Natural killer cell (primary cell): ENCODE data around the gene PAOX. TPM values are rescaled to one million over a fixed set of nuclear protein-coding genes. Genes with fewer than 3 reads are reported as not detected.
"Not testable (repeated sequence)": the region's sequence is repeated elsewhere in the genome, so short reads cannot be mapped to it uniquely, and the experiment has no call there.

Experiments
- ATAC-seq, 3 donors: fragments of 150-1000 bp in 2 of 3; fragments of 200-7000 bp in 1 of 3; cut with Tn5 transposase; 1 replicate in 1 of 3; 2 replicates in 2 of 3; pipeline ENCODE4 v1.10.0; 2021; ENCODE audit warnings: mild to moderate bottlenecking in 2 of 3, moderate library complexity in 2 of 3
- DNase-seq, 2 donors: peaks; one replicate each; pipeline versions ENCODE4 v3.0.0 to v3.0.0-alpha.2; 2013 to 2021; ENCODE audit warnings: mixed read lengths in 1 of 2
- H3K27ac ChIP-seq: one replicate; pipeline ENCODE4 v1.5.1; 2013; ENCODE audit warnings: mild to moderate bottlenecking, low read length
- H3K27me3 ChIP-seq: one replicate; pipeline ENCODE4 v1.6.1; 2013; ENCODE audit warnings: low read length; ENCODE audit not compliant: control insufficient read depth, insufficient read depth
- H3K36me3 ChIP-seq: one replicate; pipeline ENCODE4 v1.6.1; 2013; ENCODE audit warnings: low read length; ENCODE audit not compliant: control insufficient read depth, insufficient read depth
- H3K4me1 ChIP-seq: one replicate; pipeline ENCODE4 v1.6.1; 2013; ENCODE audit warnings: low read length; ENCODE audit not compliant: control insufficient read depth, insufficient read depth
- H3K4me3 ChIP-seq: one replicate; pipeline ENCODE4 v1.5.1; 2013; ENCODE audit warnings: low read length
- H3K9me3 ChIP-seq: one replicate; pipeline ENCODE4 v1.6.1; 2013; ENCODE audit warnings: low read length; ENCODE audit not compliant: control insufficient read depth, insufficient read depth
- H3K27ac Mint-ChIP-seq, 2 donors: one replicate each; pipeline ENCODE4 v1.8.0; 2022; ENCODE audit warnings: mild to moderate bottlenecking in 2 of 2, mixed read lengths in 2 of 2, moderate library complexity in 1 of 2
- H3K27me3 Mint-ChIP-seq, 2 donors: one replicate each; pipeline ENCODE4 v1.8.0; 2022; ENCODE audit warnings: low read depth in 2 of 2, mixed read lengths in 2 of 2
- H3K36me3 Mint-ChIP-seq: one replicate; pipeline ENCODE4 v1.8.0; 2022; ENCODE audit warnings: mixed read lengths
- H3K4me1 Mint-ChIP-seq, 2 donors: one replicate each; pipeline ENCODE4 v1.8.0; 2022; ENCODE audit warnings: mixed read lengths in 2 of 2
- H3K4me3 Mint-ChIP-seq: one replicate; pipeline ENCODE4 v1.8.0; 2022; ENCODE audit warnings: mild to moderate bottlenecking, moderate library complexity, mixed read lengths
- H3K9me3 Mint-ChIP-seq, 2 donors: one replicate each; pipeline ENCODE4 v1.8.0; 2022; ENCODE audit warnings: mixed read lengths in 2 of 2
- CTCF ChIP-seq: fragments of 200-600 bp; IDR thresholded peaks from one replicate; pipeline ENCODE4 v1.8.0; 2022; ENCODE audit warnings: antibody characterized with exemption
- WGBS: methylation state at CpG from one replicate; pipeline ENCODE4 v1.1.7; 2013; ENCODE audit warnings: missing lambda C conversion rate; ENCODE audit not compliant: insufficient coverage; 5-methylcytosine and 5-hydroxymethylcytosine counted together
- intact Hi-C: fragments of 100-400 bp; cut with micrococcal nuclease; formaldehyde crosslinking; loops from one replicate; pipeline ENCODE4 v1.14.2; 2022
- total RNA-seq, 4 donors: library from RNA; stranded (reverse); fragments of 120-200 nt in 1 of 4; gene quantifications; one replicate each; pipeline versions ENCODE4 v1.2.3 to v1.2.4, GENCODE V29; 2013 to 2022

Gene PAOX
- total RNA-seq, 3 donors from 2014 or later (not counting 1 experiment from before 2014, with no cell fraction given): 4.2 to 5.8 (median 5.5) TPM

- no peak overlapping the region for H3K27ac Mint-ChIP-seq
- no peak overlapping the region for H3K27ac ChIP-seq
Measured at GRCh38 chr10:133384071-133384470, 5.0 kb downstream of the PAOX start.

GRCh38 chr10:133385214-133385613 is 6.2 kb downstream of the PAOX start:
- Mint-ChIP-seq H3K9me3 (no peaks in the 10 kb centered on the region), H3K27ac (no peak overlapping the region), H3K27me3 (no peaks in the 10 kb centered on the region), H3K36me3 (no peaks in the 10 kb centered on the region), H3K4me3 (no peak overlapping the region), H3K4me1 (peaks cover 14 to 20% of the 10 kb centered on the region in 2 donors)
- 98% methylated on average over 2 of the region's 2 CpGs for WGBS
- intact Hi-C loops: no loop called here
- Histone ChIP-seq H3K27me3 (no peaks in the 10 kb centered on the region), H3K9me3 (no peaks in the 10 kb centered on the region), H3K4me3 (no peak overlapping the region), H3K36me3 (peaks cover 4% of the 10 kb centered on the region), H3K27ac (no peak overlapping the region), H3K4me1 (peaks cover 36% of the 10 kb centered on the region)
- ATAC-seq (no peak), DNase-seq (no peak)
- no peak for TF ChIP-seq CTCF

More at GRCh38 chr10:133384071-133384470, 5.0 kb downstream of the PAOX start:
- no peaks in the 10 kb centered on the region for H3K27me3 ChIP-seq
- WGBS: 94% methylated on average over 13 of the region's 13 CpGs
- H3K36me3 Mint-ChIP-seq: no peaks in the 10 kb centered on the region
- intact Hi-C loops: no loop called here
- peaks cover 4% of the 10 kb centered on the region for H3K36me3 ChIP-seq
- TF ChIP-seq CTCF: no peak
- no peaks in the 10 kb centered on the region for H3K9me3 Mint-ChIP-seq
- ATAC-seq: no peak
- no peaks in the 10 kb centered on the region for H3K27me3 Mint-ChIP-seq
- peaks cover 33% of the 10 kb centered on the region for H3K4me1 ChIP-seq
- DNase-seq: no peak
- no peak overlapping the region for H3K4me3 Mint-ChIP-seq
- H3K4me1 Mint-ChIP-seq: peaks cover 6 to 14% of the 10 kb centered on the region in 2 donors
- H3K4me3 ChIP-seq: no peak overlapping the region
- H3K9me3 ChIP-seq: no peaks in the 10 kb centered on the region

- H3K27ac Mint-ChIP-seq, H3K27ac ChIP-seq, H3K27me3 ChIP-seq, ATAC-seq, H3K4me3 ChIP-seq, DNase-seq, H3K36me3 Mint-ChIP-seq, H3K27me3 Mint-ChIP-seq, H3K4me3 Mint-ChIP-seq, intact Hi-C loops, H3K36me3 ChIP-seq, H3K9me3 ChIP-seq, H3K9me3 Mint-ChIP-seq: not testable (repeated sequence)
- H3K4me1 ChIP-seq: peaks cover 39% of the 10 kb centered on the region
- 100% methylated on average over 3 of the region's 4 CpGs for WGBS
- peaks cover 31 to 32% of the 10 kb centered on the region in 2 donors for H3K4me1 Mint-ChIP-seq
Measured at GRCh38 chr10:133386951-133387350, 7.9 kb downstream of the PAOX start.

GRCh38 chr10:133388236-133388972 is 9.3 kb downstream of the PAOX start:
- H3K4me3 Mint-ChIP-seq: peak overlapping the region; percentile 87
- no peak for TF ChIP-seq CTCF
- H3K36me3 ChIP-seq: peaks cover 4% of the 10 kb centered on the region
- H3K27me3 ChIP-seq: no peaks in the 10 kb centered on the region
- no peak for ATAC-seq
- 75% methylated on average over 17 of the region's 17 CpGs for WGBS
- intact Hi-C loops: loop anchor here (2.0 kb wide), 1 partner anchor 16 kb away; the partner anchor contains the start of gene ECHS1
- H3K4me3 ChIP-seq: peak overlapping the region; percentile 33
- no peaks in the 10 kb centered on the region for H3K27me3 Mint-ChIP-seq
- H3K9me3 ChIP-seq: no peaks in the 10 kb centered on the region
- H3K27ac ChIP-seq: peak overlapping the region; percentile 68
- peaks cover 31 to 34% of the 10 kb centered on the region in 2 donors for H3K4me1 Mint-ChIP-seq
- H3K9me3 Mint-ChIP-seq: no peaks in the 10 kb centered on the region
- H3K4me1 ChIP-seq: peaks cover 51% of the 10 kb centered on the region
- peak overlapping the region; percentile 91 to 92 for H3K27ac Mint-ChIP-seq
- no peaks in the 10 kb centered on the region for H3K36me3 Mint-ChIP-seq
- DNase-seq: no peak
